Thyroid gland (tissue), 4 donors: ENCODE results near the gene FKBP5. TPM values are rescaled to one million over a fixed set of nuclear protein-coding genes. Genes with fewer than 3 reads are reported as not detected.

Experiments
- DNase-seq, 2 donors: peaks; one replicate each; pipeline ENCODE4 v3.0.0-alpha.2; 2019
- H3K27ac ChIP-seq, 3 donors: fragments of 200-600 bp; sonication (generic); 1 replicate in 2 of 3; 2 replicates in 1 of 3; pipeline ENCODE4 v1.5.1; 2016 to 2019; ENCODE audit warnings: mild to moderate bottlenecking in 1 of 3, moderate library complexity in 1 of 3
- H3K27me3 ChIP-seq: fragments of 200-600 bp; sonication (generic); one replicate; pipeline ENCODE4 v1.5.1; 2019
- H3K36me3 ChIP-seq, 2 donors: fragments of 200-600 bp; sonication (generic); one replicate each; pipeline ENCODE4 v1.5.1; 2016 to 2019
- H3K4me1 ChIP-seq, 2 donors: fragments of 200-600 bp; sonication (generic); one replicate each; pipeline ENCODE4 v1.5.1; 2017 to 2019
- H3K4me3 ChIP-seq, 3 donors: fragments of 200-600 bp; sonication (generic); replicated peaks in 1 of 3; 1 replicate in 2 of 3; 2 replicates in 1 of 3; pipeline ENCODE4 v1.5.1; 2016; ENCODE audit warnings: mild to moderate bottlenecking in 1 of 3
- H3K9me3 ChIP-seq: fragments of 200-600 bp; sonication (generic); one replicate; pipeline ENCODE4 v1.5.1; 2017
- POLR2A ChIP-seq, 2 donors: fragments of 450-650 bp; IDR thresholded peaks; one replicate each; pipeline ENCODE4 v1.6.1; 2017; ENCODE audit warnings: antibody characterized with exemption in 2 of 2, mild to moderate bottlenecking in 2 of 2, moderate library complexity in 1 of 2
- WGBS, 2 donors: methylation state at CpG; one replicate each; pipeline ENCODE4 v1.1.5; 2017; 5-methylcytosine and 5-hydroxymethylcytosine counted together
- intact Hi-C: fragments of 100-400 bp; cut with DNase I; formaldehyde crosslinking; loops from one replicate; pipeline ENCODE4 v1.15.1; 2023
- total RNA-seq, 4 donors: library from RNA; depleted of rRNA; stranded (reverse); fragments of >200 nt; gene quantifications; one replicate each; pipeline ENCODE4 v1.2.3, GENCODE V29; 2016
- TF ChIP-seq, protein P1 (sequence below), 6 experiments: fragments of 200-600 bp in 3 of 6; fragments of 450-650 bp in 3 of 6; sonication (generic) in 3 of 6; IDR thresholded peaks; one replicate each; pipeline ENCODE4 v1.5.1; 2016 to 2019; ENCODE audit warnings: antibody characterized with exemption in 6 of 6, mild to moderate bottlenecking in 2 of 6, inconsistent platforms in 1 of 6, moderate library complexity in 1 of 6

Gene FKBP5
- total RNA-seq, 4 donors from 2014 or later, result 239 to 600 (median 253) TPM

- WGBS, 2 donors, result 79 to 83% methylated on average over 2 of the region's 2 CpGs
- peaks cover 13 to 16% of the 10 kb centered on the region in 2 donors for H3K4me1 ChIP-seq
- intact Hi-C loops, result loop anchor here (5.0 kb wide), 1 partner anchor 104 kb away; no protein-coding TSS in a partner anchor
- peak overlapping the region; percentile 94 to 100 (median 99) for H3K27ac ChIP-seq
- no peak for DNase-seq
- peak in 1 of 2 donors; percentile 29 for TF ChIP-seq POLR2A (IDR thresholded peaks at IDR 0.05)
- TF ChIP-seq, protein P1, sequence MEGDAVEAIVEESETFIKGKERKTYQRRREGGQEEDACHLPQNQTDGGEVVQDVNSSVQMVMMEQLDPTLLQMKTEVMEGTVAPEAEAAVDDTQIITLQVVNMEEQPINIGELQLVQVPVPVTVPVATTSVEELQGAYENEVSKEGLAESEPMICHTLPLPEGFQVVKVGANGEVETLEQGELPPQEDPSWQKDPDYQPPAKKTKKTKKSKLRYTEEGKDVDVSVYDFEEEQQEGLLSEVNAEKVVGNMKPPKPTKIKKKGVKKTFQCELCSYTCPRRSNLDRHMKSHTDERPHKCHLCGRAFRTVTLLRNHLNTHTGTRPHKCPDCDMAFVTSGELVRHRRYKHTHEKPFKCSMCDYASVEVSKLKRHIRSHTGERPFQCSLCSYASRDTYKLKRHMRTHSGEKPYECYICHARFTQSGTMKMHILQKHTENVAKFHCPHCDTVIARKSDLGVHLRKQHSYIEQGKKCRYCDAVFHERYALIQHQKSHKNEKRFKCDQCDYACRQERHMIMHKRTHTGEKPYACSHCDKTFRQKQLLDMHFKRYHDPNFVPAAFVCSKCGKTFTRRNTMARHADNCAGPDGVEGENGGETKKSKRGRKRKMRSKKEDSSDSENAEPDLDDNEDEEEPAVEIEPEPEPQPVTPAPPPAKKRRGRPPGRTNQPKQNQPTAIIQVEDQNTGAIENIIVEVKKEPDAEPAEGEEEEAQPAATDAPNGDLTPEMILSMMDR (IDR thresholded peaks at IDR 0.05), result no peak
- peaks cover 3 to 11% of the 10 kb centered on the region in 2 donors for H3K36me3 ChIP-seq
- no peaks in the 10 kb centered on the region for H3K27me3 ChIP-seq
- peak overlapping the region in 2 of 3 donors; percentile 94 to 98 for H3K4me3 ChIP-seq
- no peaks in the 10 kb centered on the region for H3K9me3 ChIP-seq
Observed at GRCh38 chr6:35686436-35686835, 2.3 kb downstream of the FKBP5 start.

- DNase-seq, result no peak
- no peaks in the 10 kb centered on the region for H3K27me3 ChIP-seq
- H3K4me1 ChIP-seq, result peaks cover 0 to 7% of the 10 kb centered on the region in 2 donors
- no peak overlapping the region for H3K27ac ChIP-seq
- no peaks in the 10 kb centered on the region for H3K9me3 ChIP-seq
- H3K4me3 ChIP-seq, result no peak overlapping the region
- intact Hi-C loops, result no loop called here
- TF ChIP-seq, protein P1 (IDR thresholded peaks at IDR 0.05), result no peak
- TF ChIP-seq POLR2A (IDR thresholded peaks at IDR 0.05), result no peak
- peaks cover 10 to 11% of the 10 kb centered on the region in 2 donors for H3K36me3 ChIP-seq
Observed at GRCh38 chr6:35683267-35683666, 5.4 kb downstream of the FKBP5 start.

GRCh38 chr6:35681298-35681697, 7.4 kb downstream of the FKBP5 start:
- Histone ChIP-seq H3K9me3 (no peaks in the 10 kb centered on the region), H3K4me3 (no peak overlapping the region), H3K4me1 (peaks cover 6 to 25% of the 10 kb centered on the region in 2 donors), H3K27me3 (no peaks in the 10 kb centered on the region), H3K27ac (no peak overlapping the region), H3K36me3 (peaks cover 10 to 11% of the 10 kb centered on the region in 2 donors)
- TF ChIP-seq, protein P1 (IDR thresholded peaks at IDR 0.05), result no peak
- intact Hi-C loops, result no loop called here
- WGBS, 2 donors, result 92 to 96% methylated on average over 1 of the region's 1 CpG
- no peak for DNase-seq

GRCh38 chr6:35679399-35679798, 9.3 kb downstream of the FKBP5 start:
- TF ChIP-seq POLR2A (IDR thresholded peaks at IDR 0.05), result no peak
- TF ChIP-seq, protein P1 (IDR thresholded peaks at IDR 0.05), result no peak
- peaks cover 15 to 37% of the 10 kb centered on the region in 2 donors for H3K4me1 ChIP-seq

GRCh38 chr6:35678814-35679213, 9.9 kb downstream of the FKBP5 start:
- DNase-seq, result no peak
- intact Hi-C loops, result no loop called here
- TF ChIP-seq, protein P1 (IDR thresholded peaks at IDR 0.05), result no peak
- no peak for TF ChIP-seq POLR2A (IDR thresholded peaks at IDR 0.05)
- Histone ChIP-seq H3K9me3 (no peaks in the 10 kb centered on the region), H3K4me3 (no peak overlapping the region), H3K36me3 (peaks cover 6 to 9% of the 10 kb centered on the region in 2 donors), H3K27ac (no peak overlapping the region), H3K27me3 (no peaks in the 10 kb centered on the region), H3K4me1 (peaks cover 21 to 39% of the 10 kb centered on the region in 2 donors)
- WGBS, 2 donors, result 98 to 100% methylated on average over 1 of the region's 1 CpG

More at GRCh38 chr6:35679399-35679798, 9.3 kb downstream of the FKBP5 start:
- WGBS, 2 donors, result 97 to 100% methylated on average over 1 of the region's 1 CpG
- Histone ChIP-seq H3K36me3 (peaks cover 10 to 11% of the 10 kb centered on the region in 2 donors), H3K4me3 (no peak overlapping the region), H3K9me3 (no peaks in the 10 kb centered on the region), H3K27ac (no peak overlapping the region), H3K27me3 (no peaks in the 10 kb centered on the region)
- no peak for DNase-seq
- intact Hi-C loops, result no loop called here
